ENCODE measurements around the gene TCP10L. TPM values are rescaled to one million over a fixed set of nuclear protein-coding genes. Genes with fewer than 3 reads are reported as not detected.

Gene TCP10L
- total and polyA plus RNA-seq, 2 of the 13 experiments (the other 11 are each of a cell fraction or from before 2014, with no cell fraction given): 0.90 to 2.4 TPM

DNA sequence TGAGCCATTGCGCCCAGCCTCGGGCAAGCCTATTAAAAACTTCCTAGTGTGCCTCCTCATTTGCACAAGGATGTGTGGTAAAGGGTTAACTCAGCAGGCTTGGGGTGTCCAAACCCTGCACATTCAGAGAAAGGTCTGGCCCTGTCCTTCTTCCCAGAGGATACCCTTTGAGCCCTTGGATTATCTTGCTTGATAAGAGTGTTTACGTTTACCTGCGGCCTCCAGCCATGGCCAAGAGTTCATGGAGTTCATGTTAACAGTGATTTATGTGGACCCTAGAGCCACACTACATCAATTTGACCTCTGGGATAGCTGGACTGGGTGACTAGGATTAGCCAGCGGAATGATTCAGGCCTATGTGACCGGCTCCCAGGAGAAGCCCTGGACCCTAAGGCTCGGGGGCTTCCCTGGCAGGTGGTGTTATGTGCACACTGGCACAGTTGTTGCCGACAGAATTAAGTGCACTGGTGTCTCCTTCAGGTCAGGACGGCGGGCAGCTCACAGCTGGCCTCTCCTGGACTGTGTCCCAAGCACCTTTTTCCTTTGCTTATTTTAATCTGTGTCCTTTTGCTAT is 7.7 kb upstream of the TCP10L start (continued):
- TF ChIP-seq, protein P1, sequence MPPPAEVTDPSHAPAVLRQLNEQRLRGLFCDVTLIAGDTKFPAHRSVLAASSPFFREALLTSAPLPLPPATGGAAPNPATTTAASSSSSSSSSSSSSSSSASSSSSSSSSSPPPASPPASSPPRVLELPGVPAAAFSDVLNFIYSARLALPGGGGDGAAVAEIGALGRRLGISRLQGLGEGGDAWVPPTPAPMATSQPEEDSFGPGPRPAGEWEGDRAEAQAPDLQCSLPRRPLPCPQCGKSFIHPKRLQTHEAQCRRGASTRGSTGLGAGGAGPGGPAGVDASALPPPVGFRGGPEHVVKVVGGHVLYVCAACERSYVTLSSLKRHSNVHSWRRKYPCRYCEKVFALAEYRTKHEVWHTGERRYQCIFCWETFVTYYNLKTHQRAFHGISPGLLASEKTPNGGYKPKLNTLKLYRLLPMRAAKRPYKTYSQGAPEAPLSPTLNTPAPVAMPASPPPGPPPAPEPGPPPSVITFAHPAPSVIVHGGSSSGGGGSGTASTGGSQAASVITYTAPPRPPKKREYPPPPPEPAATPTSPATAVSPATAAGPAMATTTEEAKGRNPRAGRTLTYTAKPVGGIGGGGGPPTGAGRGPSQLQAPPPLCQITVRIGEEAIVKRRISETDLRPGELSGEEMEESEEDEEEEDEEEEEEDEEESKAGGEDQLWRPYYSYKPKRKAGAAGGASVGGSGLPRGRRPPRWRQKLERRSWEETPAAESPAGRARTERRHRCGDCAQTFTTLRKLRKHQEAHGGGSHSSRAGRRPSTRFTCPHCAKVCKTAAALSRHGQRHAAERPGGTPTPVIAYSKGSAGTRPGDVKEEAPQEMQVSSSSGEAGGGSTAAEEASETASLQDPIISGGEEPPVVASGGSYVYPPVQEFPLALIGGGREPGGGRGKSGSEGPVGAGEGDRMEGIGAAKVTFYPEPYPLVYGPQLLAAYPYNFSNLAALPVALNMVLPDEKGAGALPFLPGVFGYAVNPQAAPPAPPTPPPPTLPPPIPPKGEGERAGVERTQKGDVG (CRISPR knock-in tag; IDR thresholded peaks at IDR 0.05; ENCODE audit: borderline replicate concordance): peak; percentile 58; the same call in 1 of the 2 replicates
- TF ChIP-seq MEF2D (CRISPR knock-in tag; IDR thresholded peaks at IDR 0.05) (peak; percentile 91), ZFP36L1 (CRISPR knock-in tag; IDR thresholded peaks at IDR 0.05) (peak; percentile 81; the same call in 1 of the 2 replicates), ZNF333 (CRISPR knock-in tag; IDR thresholded peaks at IDR 0.05; ENCODE audit: borderline replicate concordance) (no peak), SMAD9 (CRISPR knock-in tag; IDR thresholded peaks at IDR 0.05) (no peak), ARNTL (CRISPR knock-in tag; IDR thresholded peaks at IDR 0.05) (peak; percentile 90), RXRA (CRISPR knock-in tag; IDR thresholded peaks at IDR 0.05) (peak; percentile 99), MAFF (IDR thresholded peaks at IDR 0.05; ENCODE audit: low read depth, low read length) (no peak), ZNF234 (CRISPR knock-in tag; conservative IDR thresholded peaks at IDR 0.05) (no peak), HDAC6 (IDR thresholded peaks at IDR 0.05; ENCODE audit: low read depth, low read length) (no peak), ZSCAN9 (CRISPR knock-in tag; IDR thresholded peaks at IDR 0.05; ENCODE audit: borderline replicate concordance) (no peak; the same call in 1 of the 2 replicates), ZNF235 (CRISPR knock-in tag; IDR thresholded peaks at IDR 0.05; ENCODE audit: borderline replicate concordance) (no peak)
- TF ChIP-seq, protein P2, sequence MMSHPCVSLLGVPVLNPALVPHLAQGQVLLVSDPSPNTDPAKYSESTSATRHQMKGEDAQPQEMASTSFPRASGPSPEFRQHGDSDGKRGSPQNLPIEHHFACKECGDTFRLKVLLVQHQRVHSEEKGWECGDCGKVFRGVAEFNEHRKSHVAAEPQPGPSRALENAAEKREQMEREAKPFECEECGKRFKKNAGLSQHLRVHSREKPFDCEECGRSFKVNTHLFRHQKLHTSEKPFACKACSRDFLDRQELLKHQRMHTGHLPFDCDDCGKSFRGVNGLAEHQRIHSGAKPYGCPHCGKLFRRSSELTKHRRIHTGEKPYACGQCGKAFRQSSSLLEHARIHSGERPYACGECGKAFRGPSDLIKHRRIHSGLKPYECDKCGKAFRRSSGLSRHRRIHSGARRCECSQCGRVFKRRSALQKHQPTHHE (CRISPR knock-in tag; IDR thresholded peaks at IDR 0.05; ENCODE audit: borderline replicate concordance): 0 out of 2 replicates have a peak, but pooled peaks have one; percentile 39
- TF ChIP-seq, protein P3, sequence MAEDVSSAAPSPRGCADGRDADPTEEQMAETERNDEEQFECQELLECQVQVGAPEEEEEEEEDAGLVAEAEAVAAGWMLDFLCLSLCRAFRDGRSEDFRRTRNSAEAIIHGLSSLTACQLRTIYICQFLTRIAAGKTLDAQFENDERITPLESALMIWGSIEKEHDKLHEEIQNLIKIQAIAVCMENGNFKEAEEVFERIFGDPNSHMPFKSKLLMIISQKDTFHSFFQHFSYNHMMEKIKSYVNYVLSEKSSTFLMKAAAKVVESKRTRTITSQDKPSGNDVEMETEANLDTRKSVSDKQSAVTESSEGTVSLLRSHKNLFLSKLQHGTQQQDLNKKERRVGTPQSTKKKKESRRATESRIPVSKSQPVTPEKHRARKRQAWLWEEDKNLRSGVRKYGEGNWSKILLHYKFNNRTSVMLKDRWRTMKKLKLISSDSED (CRISPR knock-in tag; IDR thresholded peaks at IDR 0.05): no peak
- TF ChIP-seq, protein P4, sequence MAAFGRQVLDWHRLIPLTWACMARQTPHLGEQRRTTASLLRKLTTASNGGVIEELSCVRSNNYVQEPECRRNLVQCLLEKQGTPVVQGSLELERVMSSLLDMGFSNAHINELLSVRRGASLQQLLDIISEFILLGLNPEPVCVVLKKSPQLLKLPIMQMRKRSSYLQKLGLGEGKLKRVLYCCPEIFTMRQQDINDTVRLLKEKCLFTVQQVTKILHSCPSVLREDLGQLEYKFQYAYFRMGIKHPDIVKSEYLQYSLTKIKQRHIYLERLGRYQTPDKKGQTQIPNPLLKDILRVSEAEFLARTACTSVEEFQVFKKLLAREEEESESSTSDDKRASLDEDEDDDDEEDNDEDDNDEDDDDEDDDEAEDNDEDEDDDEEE (CRISPR knock-in tag; IDR thresholded peaks at IDR 0.05): 0 out of 2 replicates have a peak, but pooled peaks have one; percentile 26
- TF ChIP-seq, protein P5, sequence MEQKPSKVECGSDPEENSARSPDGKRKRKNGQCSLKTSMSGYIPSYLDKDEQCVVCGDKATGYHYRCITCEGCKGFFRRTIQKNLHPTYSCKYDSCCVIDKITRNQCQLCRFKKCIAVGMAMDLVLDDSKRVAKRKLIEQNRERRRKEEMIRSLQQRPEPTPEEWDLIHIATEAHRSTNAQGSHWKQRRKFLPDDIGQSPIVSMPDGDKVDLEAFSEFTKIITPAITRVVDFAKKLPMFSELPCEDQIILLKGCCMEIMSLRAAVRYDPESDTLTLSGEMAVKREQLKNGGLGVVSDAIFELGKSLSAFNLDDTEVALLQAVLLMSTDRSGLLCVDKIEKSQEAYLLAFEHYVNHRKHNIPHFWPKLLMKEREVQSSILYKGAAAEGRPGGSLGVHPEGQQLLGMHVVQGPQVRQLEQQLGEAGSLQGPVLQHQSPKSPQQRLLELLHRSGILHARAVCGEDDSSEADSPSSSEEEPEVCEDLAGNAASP (CRISPR knock-in tag; IDR thresholded peaks at IDR 0.05; ENCODE audit: borderline replicate concordance): peak; percentile 90; the same call in 1 of the 2 replicates
- TF ChIP-seq, protein P6, sequence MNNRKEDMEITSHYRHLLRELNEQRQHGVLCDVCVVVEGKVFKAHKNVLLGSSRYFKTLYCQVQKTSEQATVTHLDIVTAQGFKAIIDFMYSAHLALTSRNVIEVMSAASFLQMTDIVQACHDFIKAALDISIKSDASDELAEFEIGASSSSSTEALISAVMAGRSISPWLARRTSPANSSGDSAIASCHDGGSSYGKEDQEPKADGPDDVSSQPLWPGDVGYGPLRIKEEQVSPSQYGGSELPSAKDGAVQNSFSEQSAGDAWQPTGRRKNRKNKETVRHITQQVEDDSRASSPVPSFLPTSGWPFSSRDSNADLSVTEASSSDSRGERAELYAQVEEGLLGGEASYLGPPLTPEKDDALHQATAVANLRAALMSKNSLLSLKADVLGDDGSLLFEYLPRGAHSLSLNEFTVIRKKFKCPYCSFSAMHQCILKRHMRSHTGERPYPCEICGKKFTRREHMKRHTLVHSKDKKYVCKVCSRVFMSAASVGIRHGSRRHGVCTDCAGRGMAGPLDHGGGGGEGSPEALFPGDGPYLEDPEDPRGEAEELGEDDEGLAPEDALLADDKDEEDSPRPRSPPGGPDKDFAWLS (CRISPR knock-in tag; IDR thresholded peaks at IDR 0.05; ENCODE audit: borderline replicate concordance): no peak
- TF ChIP-seq, protein P7, sequence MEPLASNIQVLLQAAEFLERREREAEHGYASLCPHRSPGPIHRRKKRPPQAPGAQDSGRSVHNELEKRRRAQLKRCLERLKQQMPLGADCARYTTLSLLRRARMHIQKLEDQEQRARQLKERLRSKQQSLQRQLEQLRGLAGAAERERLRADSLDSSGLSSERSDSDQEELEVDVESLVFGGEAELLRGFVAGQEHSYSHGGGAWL (CRISPR knock-in tag; IDR thresholded peaks at IDR 0.05): no peak

All from HepG2 (cell line).